Renal pelvis (tissue), 4 donors: ENCODE results near the gene PPP2R2D. TPM values are rescaled to one million over a fixed set of nuclear protein-coding genes. Genes with fewer than 3 reads are reported as not detected.
"Not testable (repeated sequence)": the region's sequence is repeated elsewhere in the genome, so short reads cannot be mapped to it uniquely, and the experiment has no call there.

ENCODE experiments used
- DNase-seq: peaks from one replicate; pipeline ENCODE4 v3.0.0-alpha.2; 2013
- polyA plus RNA-seq, 3 donors: library from polyadenylated mRNA; unstranded; fragments of 120-200 nt; gene quantifications; one replicate each; pipeline ENCODE4 v1.2.1, GENCODE V29; 2013; ENCODE audit not compliant: insufficient read length in 3 of 3

Gene PPP2R2D
- polyA plus RNA-seq, 3 donors = 42.0 to 46.1 (median 42.6) TPM

- DNase-seq = not testable (repeated sequence)
Observed at GRCh38 chr10:131883621-131884393, 17.0 kb upstream of the PPP2R2D start.

- DNase-seq = peak; percentile 65
Observed at GRCh38 chr10:131885391-131886165, 15.2 kb upstream of the PPP2R2D start.

GRCh38 chr10:131886237-131886636 lies 14.6 kb upstream of the PPP2R2D start:
- no peak for DNase-seq

- no peak for DNase-seq
Observed at GRCh38 chr10:131888186-131888604, 12.6 kb upstream of the PPP2R2D start.

DNA sequence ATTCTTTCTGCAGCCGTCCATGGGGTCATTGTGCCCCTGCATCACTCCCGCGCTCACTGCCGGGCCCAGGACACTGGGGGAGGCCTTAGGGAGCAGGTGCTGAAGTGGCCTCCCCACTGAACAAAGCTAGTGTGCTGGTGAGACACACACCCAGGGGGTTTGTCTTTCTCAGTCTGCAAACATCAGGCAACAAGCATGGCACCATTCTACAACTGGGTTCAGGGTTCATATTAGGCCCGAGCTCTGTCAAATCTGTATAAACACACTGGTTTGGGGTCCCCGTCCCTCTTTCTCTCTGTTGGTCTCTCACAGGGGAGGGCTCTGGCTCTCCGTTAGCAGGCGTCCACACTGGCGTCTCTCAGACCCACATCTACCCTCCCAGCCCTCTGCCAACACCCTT lies 11.1 kb upstream of the PPP2R2D start:
- no peak for DNase-seq

DNA sequence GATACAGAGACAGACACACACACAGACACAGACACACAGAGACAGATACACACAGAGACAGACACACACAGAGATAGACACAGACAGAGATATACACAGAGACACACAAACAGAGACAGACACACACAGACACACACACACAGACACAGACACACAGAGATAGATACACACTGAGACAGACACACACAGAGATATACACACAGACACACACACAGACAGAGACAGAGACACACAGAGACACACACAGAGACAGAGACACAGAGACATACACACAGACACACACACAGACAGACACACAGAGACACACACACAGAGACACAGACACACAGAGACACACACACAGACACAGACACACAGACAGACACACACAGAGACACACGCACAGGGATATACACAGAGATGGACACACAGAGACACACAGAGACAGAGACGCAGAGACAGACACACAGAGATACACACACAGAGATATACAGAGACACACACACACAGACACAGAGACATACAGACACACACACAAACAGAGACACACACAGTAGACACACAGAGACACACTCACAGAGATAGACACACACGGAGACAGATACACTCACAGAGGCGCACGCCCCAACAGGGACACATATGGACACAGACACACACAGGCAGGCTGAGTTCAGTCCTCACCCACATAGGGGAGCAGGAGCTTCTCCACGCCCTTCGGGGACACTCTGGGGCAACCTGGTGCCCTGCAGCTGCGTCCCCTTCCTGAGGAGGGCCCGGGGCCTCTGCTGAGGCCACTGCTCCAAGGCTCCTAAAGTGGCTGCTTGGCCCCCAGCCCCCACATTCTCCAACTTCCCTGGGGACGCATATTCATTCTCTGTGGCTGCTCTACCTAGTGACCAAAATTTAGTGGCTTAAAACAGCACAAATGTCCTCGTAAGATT lies 10.3 kb upstream of the PPP2R2D start:
- DNase-seq = no peak

DNA sequence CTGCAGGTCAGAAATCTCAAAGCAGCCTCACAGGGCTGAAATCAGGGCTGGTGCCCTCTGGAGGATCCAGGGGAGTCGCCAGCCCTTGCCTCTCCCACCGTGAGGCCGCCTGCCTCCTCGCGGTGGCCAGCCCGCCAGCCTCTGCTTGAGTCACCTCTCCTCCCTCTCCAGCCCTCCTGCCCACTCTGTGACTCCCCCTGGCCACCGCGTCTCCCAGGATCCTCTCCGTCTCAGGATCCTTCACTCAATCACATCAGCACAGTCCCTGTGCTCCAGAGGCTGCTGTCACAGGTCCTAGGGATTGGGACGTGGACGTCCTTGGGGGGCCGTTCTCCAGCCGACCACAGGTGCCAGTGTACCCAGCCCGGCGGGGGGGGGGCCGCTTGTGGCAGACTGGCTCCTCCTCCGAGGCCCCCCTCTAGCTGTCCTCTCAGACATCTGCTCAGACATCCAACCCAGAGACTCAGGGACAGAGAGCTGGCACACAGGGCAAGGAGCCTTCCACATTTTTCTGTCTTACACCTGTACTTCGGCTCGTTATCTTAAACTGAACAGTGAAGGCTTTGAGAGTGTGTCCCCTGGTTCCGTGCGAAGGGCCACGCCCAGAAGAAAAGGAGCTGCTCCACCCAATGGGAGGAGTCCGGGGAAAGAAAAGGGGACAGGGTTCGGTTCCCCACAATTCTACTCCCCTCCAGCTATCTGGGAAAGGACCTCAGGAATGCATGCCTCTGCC lies 9.4 kb upstream of the PPP2R2D start:
- DNase-seq = no peak

- no peak for DNase-seq
Observed at GRCh38 chr10:131891929-131892805, 8.6 kb upstream of the PPP2R2D start.

DNA sequence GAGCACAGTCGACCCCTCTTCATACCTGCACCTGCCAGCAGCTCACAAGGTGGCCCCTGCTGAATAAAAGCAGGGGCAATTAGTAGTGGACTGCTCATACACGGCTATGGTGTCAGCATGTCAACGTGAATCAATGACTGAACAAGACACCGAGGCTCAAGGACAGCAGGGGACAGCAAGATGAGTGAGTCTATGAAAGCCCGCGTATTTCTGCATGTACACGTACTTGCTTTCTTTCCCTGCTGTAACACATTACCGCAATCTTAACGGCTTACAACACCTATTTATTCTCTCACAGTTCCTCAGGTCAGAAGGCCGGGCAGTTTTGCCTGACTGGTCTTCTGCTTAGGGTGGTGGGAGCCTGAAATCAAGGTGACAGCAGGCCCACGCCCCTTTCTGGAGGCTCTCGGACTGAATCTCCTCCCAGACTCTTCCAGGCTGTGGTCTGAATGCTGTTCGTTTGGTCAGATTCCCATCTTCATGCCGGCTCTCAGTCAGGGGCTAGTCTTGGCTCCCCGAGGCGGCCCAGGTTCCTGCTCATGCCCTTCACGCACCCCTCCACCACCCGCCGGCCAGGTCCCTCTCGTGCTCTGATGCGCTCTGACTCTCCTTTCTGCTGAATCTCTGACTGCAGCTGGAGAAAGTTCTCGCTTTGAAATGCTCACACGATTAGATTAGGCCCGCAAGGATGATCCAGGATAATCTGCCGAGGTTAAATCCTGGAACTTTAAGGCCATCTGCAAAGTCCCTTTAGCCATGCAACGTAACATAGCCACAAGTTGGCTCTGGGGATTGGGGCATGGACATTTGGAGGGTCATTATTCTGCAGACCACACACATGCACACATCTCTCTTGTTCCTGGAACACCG lies 7.8 kb upstream of the PPP2R2D start:
- no peak for DNase-seq

DNA sequence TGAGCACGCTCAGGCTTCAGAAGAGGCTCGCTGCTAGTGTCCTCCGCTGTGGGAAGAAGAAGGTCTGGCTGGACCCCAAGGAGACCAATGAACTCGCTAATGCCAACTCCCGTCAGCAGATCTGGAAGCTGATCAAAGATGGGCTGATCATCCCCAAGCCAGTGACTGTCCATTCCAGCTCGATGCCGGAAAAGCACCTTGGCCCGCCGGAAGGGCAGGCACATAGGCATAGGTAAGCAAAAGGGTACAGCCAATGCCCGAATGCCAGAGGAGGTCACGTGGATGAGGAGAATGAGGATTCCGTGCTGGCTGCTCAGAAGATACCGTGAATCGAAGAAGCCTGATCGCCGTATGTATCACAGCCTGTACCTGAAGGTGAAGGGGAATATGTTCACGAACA lies 5.7 kb upstream of the PPP2R2D start:
- no peak for DNase-seq

DNA sequence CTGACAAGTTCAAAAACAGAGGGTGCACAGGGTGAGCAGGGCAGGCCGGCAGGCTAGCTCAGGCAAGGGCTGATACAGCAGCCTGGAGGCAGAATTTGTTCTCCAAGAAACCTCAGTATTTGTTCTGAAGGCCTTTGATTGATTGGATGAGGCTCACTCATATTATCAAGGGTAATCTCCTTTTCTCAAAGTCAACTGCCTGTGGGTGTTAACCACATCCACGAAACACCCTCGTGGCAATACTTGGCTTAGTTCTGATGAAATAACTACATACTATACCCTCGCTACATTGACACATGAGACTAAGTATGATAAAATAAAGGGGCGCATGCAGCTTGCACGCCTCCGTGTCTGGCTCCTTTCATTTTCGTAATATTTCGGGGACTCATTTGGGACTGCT lies 4.4 kb upstream of the PPP2R2D start:
- no peak for DNase-seq

GRCh38 chr10:131897297-131897899 lies 3.4 kb upstream of the PPP2R2D start:
- no peak for DNase-seq

DNA sequence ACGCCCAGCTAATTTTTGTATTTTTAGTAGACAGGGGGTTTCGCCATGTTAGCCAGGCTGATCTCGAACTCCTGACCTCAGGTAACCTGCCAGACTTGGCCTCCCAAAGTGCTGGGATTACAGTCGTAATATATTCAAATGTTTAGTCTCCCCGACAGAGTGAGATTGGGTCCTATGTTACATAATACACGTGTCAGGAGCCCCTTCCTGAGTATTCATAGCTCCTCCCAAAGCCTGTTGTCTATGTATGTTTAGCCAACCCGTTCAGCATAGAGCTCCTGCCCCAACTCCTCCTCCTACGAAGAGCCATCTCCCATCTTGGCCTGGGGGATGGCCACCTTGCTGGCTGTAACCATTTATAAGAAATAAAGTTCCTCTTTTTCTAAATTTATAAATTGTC lies 2.7 kb upstream of the PPP2R2D start:
- DNase-seq = no peak

GRCh38 chr10:131898713-131899112 lies 2.1 kb upstream of the PPP2R2D start:
- DNase-seq = no peak

- no peak for DNase-seq
Observed at GRCh38 chr10:131899116-131899690, 1.6 kb upstream of the PPP2R2D start.

DNA sequence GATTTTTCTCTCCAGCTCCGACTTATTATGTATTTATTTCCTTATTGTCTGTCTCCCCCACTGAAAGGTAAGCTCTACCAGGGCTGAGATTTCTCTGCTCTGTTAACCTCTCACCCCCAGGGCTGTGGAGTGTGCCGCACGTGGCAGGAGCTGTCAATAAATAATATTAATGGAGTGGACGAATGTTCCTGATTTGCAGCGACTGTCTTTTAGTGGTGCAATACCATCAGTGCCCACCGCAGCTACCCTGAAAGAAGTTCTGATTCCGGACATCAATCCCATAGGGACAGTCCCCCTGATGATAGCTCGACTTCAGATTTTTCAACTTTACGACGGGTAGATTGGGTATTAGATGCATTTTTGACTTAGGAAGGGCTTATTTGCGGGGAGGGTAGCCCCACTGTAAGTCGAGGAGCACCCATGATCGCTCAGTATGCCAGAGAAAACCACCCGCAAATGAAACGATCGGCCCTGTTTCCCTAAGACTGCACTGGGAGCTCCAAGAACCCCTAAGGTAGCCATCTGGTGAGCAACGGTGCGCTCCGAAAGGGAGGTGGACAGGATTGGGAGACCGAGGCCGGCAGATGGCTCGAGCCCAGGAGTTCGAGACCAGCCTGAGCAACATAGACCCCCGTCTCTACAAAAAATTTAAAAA lies 986 bp upstream of the PPP2R2D start:
- DNase-seq = peak; percentile 44

GRCh38 chr10:131901181-131901829 lies 497 bp downstream of the PPP2R2D start:
- DNase-seq = no peak

GRCh38 chr10:131902211-131902610 lies 1.4 kb downstream of the PPP2R2D start:
- DNase-seq = no peak
